CD4-positive, alpha-beta memory T cell (primary cell): ENCODE data around the gene NT5C1A. TPM values are rescaled to one million over a fixed set of nuclear protein-coding genes. Genes with fewer than 3 reads are reported as not detected.
A peak's percentile ranks its signal among the peaks of the same experiment; 100 is the strongest.

Experiments used
- CTCF ChIA-PET: fragments of 350-600 bp; sonication (Branson Sonifier 250); formaldehyde crosslinking; loops from one replicate; lab custom pipeline; 2021; ENCODE audit warnings: inconsistent platforms; ENCODE audit not compliant: partially characterized antibody; lab: Charles Lee
- POLR2A ChIA-PET: fragments of 350-600 bp; sonication (Branson Sonifier 250); formaldehyde crosslinking; loops from one replicate; lab custom pipeline; 2021; ENCODE audit not compliant: partially characterized antibody; lab: Charles Lee
- DNase-seq, 5 donors: peaks; one replicate each; pipeline versions ENCODE4 v3.0.0 to v3.0.0-alpha.2; 2020 to 2022; ENCODE audit warnings: mixed read lengths in 1 of 5
- H3K27ac ChIP-seq: one replicate; pipeline ENCODE4 v1.7.0; 2013; ENCODE audit warnings: low read depth, low read length
- H3K27me3 ChIP-seq: 2 replicates; pipeline ENCODE4 v1.7.0; 2013; ENCODE audit warnings: mild to moderate bottlenecking, low read length, moderate library complexity; ENCODE audit not compliant: insufficient read depth
- H3K36me3 ChIP-seq: 2 replicates; pipeline ENCODE4 v1.7.0; 2013; ENCODE audit warnings: mild to moderate bottlenecking, low read length, moderate library complexity; ENCODE audit not compliant: insufficient read depth
- H3K4me1 ChIP-seq: 2 replicates; pipeline ENCODE4 v1.7.0; 2013; ENCODE audit warnings: mild to moderate bottlenecking, low read length, moderate library complexity; ENCODE audit not compliant: insufficient read depth
- H3K4me3 ChIP-seq, 2 donors: one replicate each; pipeline ENCODE4 v1.7.0; 2013; ENCODE audit warnings: low read length in 2 of 2, mild to moderate bottlenecking in 1 of 2
- H3K9me3 ChIP-seq, 2 donors: one replicate each; pipeline ENCODE4 v1.7.0; 2013; ENCODE audit warnings: low read length in 2 of 2, control low read depth in 1 of 2; ENCODE audit not compliant: control insufficient read depth in 1 of 2
- H3K27ac Mint-ChIP-seq, 7 donors: one replicate each; pipeline ENCODE4 v1.8.0; 2020 to 2021; ENCODE audit warnings: mixed read lengths in 7 of 7, mild to moderate bottlenecking in 6 of 7, inconsistent platforms in 3 of 7, moderate library complexity in 3 of 7
- H3K27me3 Mint-ChIP-seq, 2 donors: one replicate each; pipeline ENCODE4 v1.8.0; 2020 to 2021; ENCODE audit warnings: mixed read lengths in 2 of 2
- H3K36me3 Mint-ChIP-seq, 2 donors: one replicate each; pipeline ENCODE4 v1.8.0; 2020 to 2021; ENCODE audit warnings: mixed read lengths in 2 of 2, inconsistent platforms in 1 of 2, mild to moderate bottlenecking in 1 of 2
- H3K4me1 Mint-ChIP-seq, 4 donors: one replicate each; pipeline ENCODE4 v1.8.0; 2020 to 2021; ENCODE audit warnings: mixed read lengths in 4 of 4, mild to moderate bottlenecking in 1 of 4
- H3K4me3 Mint-ChIP-seq, 8 donors: one replicate each; pipeline ENCODE4 v1.8.0; 2020 to 2021; ENCODE audit warnings: mixed read lengths in 8 of 8, mild to moderate bottlenecking in 7 of 8, moderate library complexity in 6 of 8, inconsistent platforms in 3 of 8
- H3K9me3 Mint-ChIP-seq, 8 donors: one replicate each; pipeline ENCODE4 v1.8.0; 2020 to 2021; ENCODE audit warnings: mixed read lengths in 8 of 8, mild to moderate bottlenecking in 5 of 8, inconsistent platforms in 3 of 8, moderate library complexity in 1 of 8
- intact Hi-C: fragments of 100-400 bp; cut with micrococcal nuclease; formaldehyde crosslinking; loops from one replicate; pipeline ENCODE4 v1.15.1; 2023
- polyA plus RNA-seq, 2 donors: library from polyadenylated mRNA; unstranded; fragments of 300-500 nt; fragmentation: Illumina TruSeq; gene quantifications; one replicate each; pipeline ENCODE4 v1.2.3, GENCODE V29; 2021
- total RNA-seq, 2 experiments: library from RNA; stranded (reverse); gene quantifications; one replicate each; pipeline ENCODE4 v1.2.3, GENCODE V29; 2021

Gene NT5C1A
- total and polyA plus RNA-seq, 4 experiments from 2014 or later: 0.29 to 0.42 TPM; not detected in 2

- Histone ChIP-seq H3K27ac (no peak overlapping the region), H3K9me3 (no peaks in the 10 kb centered on the region), H3K4me1 (no peaks in the 10 kb centered on the region), H3K36me3 (no peaks in the 10 kb centered on the region), H3K27me3 (no peaks in the 10 kb centered on the region), H3K4me3 (no peak overlapping the region)
- CTCF ChIA-PET: interaction anchor here (0.9 to 12.4 kb wide), 16 partner anchors 9 to 79 kb away, joined by 3 to 280 read pairs (median 7); partner anchors contain the start of genes HEYL, HPCAL4, NT5C1A and PPIE
- H3K4me3 Mint-ChIP-seq: no peak overlapping the region
- H3K27ac Mint-ChIP-seq: no peak overlapping the region
- no peak for DNase-seq
- peaks cover 3 to 6% (median 5%) of the 10 kb centered on the region in 4 donors for H3K4me1 Mint-ChIP-seq
- POLR2A ChIA-PET: no interaction called here
- H3K9me3 Mint-ChIP-seq: peaks cover 0 to 2% (median 0%) of the 10 kb centered on the region in 8 donors
- H3K36me3 Mint-ChIP-seq: no peaks in the 10 kb centered on the region
- intact Hi-C loops: no loop called here
- peaks cover 0 to 3% of the 10 kb centered on the region in 2 donors for H3K27me3 Mint-ChIP-seq
These were observed 12.4 kb downstream of the NT5C1A start for GRCh38 chr1:39659538-39659937.

- intact Hi-C loops: no loop called here
- H3K4me3 Mint-ChIP-seq: no peak overlapping the region
- peaks cover 0 to 3% of the 10 kb centered on the region in 2 donors for H3K27me3 Mint-ChIP-seq
- no peaks in the 10 kb centered on the region for H3K36me3 Mint-ChIP-seq
- no peak overlapping the region for H3K27ac Mint-ChIP-seq
- ChIA-PET CTCF (interaction anchor here (0.8 to 12.4 kb wide), 26 partner anchors 7 to 93 kb away, joined by 3 to 280 read pairs (median 7); partner anchors contain the start of genes HEYL, HPCAL4, NT5C1A and PPIE), POLR2A (interaction anchor here (1.9 kb wide), 1 partner anchor 32 kb away, joined by 6 read pairs; the partner anchor contains the start of gene HPCAL4)
- Histone ChIP-seq H3K4me3 (no peak overlapping the region), H3K9me3 (no peaks in the 10 kb centered on the region), H3K36me3 (no peaks in the 10 kb centered on the region), H3K27ac (no peak overlapping the region), H3K4me1 (no peaks in the 10 kb centered on the region), H3K27me3 (no peaks in the 10 kb centered on the region)
- peaks cover 3 to 6% (median 5%) of the 10 kb centered on the region in 4 donors for H3K4me1 Mint-ChIP-seq
- peaks cover 0 to 2% (median 0%) of the 10 kb centered on the region in 8 donors for H3K9me3 Mint-ChIP-seq
- DNase-seq: no peak
These were observed 12.8 kb downstream of the NT5C1A start for GRCh38 chr1:39659110-39659509.

- no peaks in the 10 kb centered on the region for H3K36me3 Mint-ChIP-seq
- H3K4me1 Mint-ChIP-seq: peaks cover 4 to 11% (median 8%) of the 10 kb centered on the region in 4 donors
- H3K9me3 Mint-ChIP-seq: peaks cover 0 to 2% (median 0%) of the 10 kb centered on the region in 8 donors
- Histone ChIP-seq H3K27me3 (no peaks in the 10 kb centered on the region), H3K4me3 (peak overlapping the region in 1 of 2 donors; percentile 11), H3K4me1 (peaks cover 5% of the 10 kb centered on the region), H3K9me3 (no peaks in the 10 kb centered on the region), H3K36me3 (no peaks in the 10 kb centered on the region), H3K27ac (no peak overlapping the region)
- ChIA-PET POLR2A (interaction anchor here (0.6 to 1.9 kb wide), 4 partner anchors 23 to 548 kb away, joined by 3 to 6 read pairs (median 4); partner anchors contain the start of gene HPCAL4), CTCF (interaction anchor here (0.7 to 12.4 kb wide), 31 partner anchors 9 to 560 kb away, joined by 3 to 280 read pairs (median 6); partner anchors contain the start of genes HEYL, HPCAL4, NT5C1A and PPIE)
- intact Hi-C loops: loop anchor here (1.0 kb wide), 3 partner anchors 52 to 560 kb away; no protein-coding TSS in a partner anchor
- peaks cover 2 to 7% of the 10 kb centered on the region in 2 donors for H3K27me3 Mint-ChIP-seq
- DNase-seq: peak; percentile 48 to 60 (median 57)
- H3K4me3 Mint-ChIP-seq: peak overlapping the region in 3 of 8 donors; percentile 41 to 74 (median 48)
- H3K27ac Mint-ChIP-seq: peak overlapping the region in 2 of 7 donors; percentile 12 to 18
These were observed 13.9 kb downstream of the NT5C1A start for GRCh38 chr1:39657923-39658485.

- POLR2A ChIA-PET: interaction anchor here (0.6 to 1.9 kb wide), 4 partner anchors 23 to 548 kb away, joined by 3 to 6 read pairs (median 4); partner anchors contain the start of gene HPCAL4
- H3K4me3 ChIP-seq: no peak overlapping the region
- H3K4me1 ChIP-seq: peaks cover 5% of the 10 kb centered on the region
- peaks cover 4 to 11% (median 8%) of the 10 kb centered on the region in 4 donors for H3K4me1 Mint-ChIP-seq
- H3K27me3 Mint-ChIP-seq: peaks cover 2 to 7% of the 10 kb centered on the region in 2 donors
- H3K4me3 Mint-ChIP-seq: no peak overlapping the region
- DNase-seq: no peak
- no peak overlapping the region for H3K27ac ChIP-seq
- no peaks in the 10 kb centered on the region for H3K36me3 Mint-ChIP-seq
- H3K27ac Mint-ChIP-seq: no peak overlapping the region
- no peaks in the 10 kb centered on the region for H3K9me3 ChIP-seq
- no peaks in the 10 kb centered on the region for H3K27me3 ChIP-seq
- CTCF ChIA-PET: interaction anchor here (0.7 to 12.4 kb wide), 25 partner anchors 8 to 559 kb away, joined by 3 to 280 read pairs (median 7); partner anchors contain the start of genes HEYL, HPCAL4, NT5C1A and PPIE
- H3K36me3 ChIP-seq: no peaks in the 10 kb centered on the region
- intact Hi-C loops: no loop called here
- peaks cover 0 to 2% (median 0%) of the 10 kb centered on the region in 8 donors for H3K9me3 Mint-ChIP-seq
These were observed 14.5 kb downstream of the NT5C1A start for GRCh38 chr1:39657402-39657801.

- DNase-seq: no peak
- Mint-ChIP-seq H3K36me3 (no peaks in the 10 kb centered on the region), H3K4me1 (peaks cover 4 to 11% (median 8%) of the 10 kb centered on the region in 4 donors), H3K27me3 (peaks cover 2 to 7% of the 10 kb centered on the region in 2 donors), H3K27ac (no peak overlapping the region), H3K9me3 (peaks cover 0 to 2% (median 0%) of the 10 kb centered on the region in 8 donors), H3K4me3 (no peak overlapping the region)
- H3K27me3 ChIP-seq: no peaks in the 10 kb centered on the region
- ChIA-PET POLR2A (no interaction called here), CTCF (interaction anchor here (0.9 to 12.4 kb wide), 9 partner anchors 12 to 67 kb away, joined by 3 to 280 read pairs (median 13); partner anchors contain the start of genes HEYL and NT5C1A)
- H3K36me3 ChIP-seq: no peaks in the 10 kb centered on the region
- no peak overlapping the region for H3K27ac ChIP-seq
- H3K4me1 ChIP-seq: peaks cover 5% of the 10 kb centered on the region
- intact Hi-C loops: no loop called here
- no peak overlapping the region for H3K4me3 ChIP-seq
- no peaks in the 10 kb centered on the region for H3K9me3 ChIP-seq
These were observed 15.5 kb downstream of the NT5C1A start for GRCh38 chr1:39656391-39656790.

GRCh38 chr1:39655578-39656268, 16.2 kb downstream of the NT5C1A start:
- H3K4me3 Mint-ChIP-seq: no peak overlapping the region
- Histone ChIP-seq H3K27me3 (no peaks in the 10 kb centered on the region), H3K4me1 (peaks cover 5% of the 10 kb centered on the region), H3K27ac (no peak overlapping the region), H3K9me3 (no peaks in the 10 kb centered on the region), H3K36me3 (no peaks in the 10 kb centered on the region), H3K4me3 (no peak overlapping the region)
- H3K36me3 Mint-ChIP-seq: no peaks in the 10 kb centered on the region
- peaks cover 2 to 7% of the 10 kb centered on the region in 2 donors for H3K27me3 Mint-ChIP-seq
- no peak for DNase-seq
- intact Hi-C loops: no loop called here
- H3K9me3 Mint-ChIP-seq: peaks cover 0 to 2% (median 0%) of the 10 kb centered on the region in 8 donors
- no peak overlapping the region for H3K27ac Mint-ChIP-seq
- ChIA-PET CTCF (interaction anchor here (0.8 to 12.4 kb wide), 9 partner anchors 12 to 67 kb away, joined by 3 to 280 read pairs (median 10); partner anchors contain the start of gene HEYL), POLR2A (no interaction called here)
- H3K4me1 Mint-ChIP-seq: peaks cover 4 to 11% (median 8%) of the 10 kb centered on the region in 4 donors
